ENCODE results near the gene ZNF644.
"Not testable (repeated sequence)": the region's sequence is repeated elsewhere in the genome, so short reads cannot be mapped to it uniquely, and the experiment has no call there.

ZNF644 gene

DNA sequence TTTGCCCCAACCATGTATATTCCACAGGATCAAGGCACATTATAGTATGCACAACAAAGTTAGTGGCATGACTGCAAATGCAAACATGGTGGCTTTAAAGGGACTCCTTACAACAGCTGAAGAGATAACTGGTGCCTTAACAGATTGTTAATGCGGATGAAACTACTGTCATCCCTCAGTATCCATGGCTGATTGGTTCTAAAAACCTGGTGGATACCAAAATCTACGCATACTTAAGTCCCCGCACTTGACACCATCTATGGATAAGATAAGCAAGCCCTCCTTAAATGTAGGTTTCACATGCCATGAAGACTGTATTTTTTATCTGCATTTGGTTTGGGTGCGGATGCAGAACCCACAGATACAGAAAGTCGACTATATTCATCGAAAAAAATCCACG is 73.5 kb downstream of the ZNF644 start:
- no peak overlapping the region for H3K4me3 ChIP-seq (ENCODE audit: low read depth, low read length)
- TF ChIP-seq, protein P1, sequence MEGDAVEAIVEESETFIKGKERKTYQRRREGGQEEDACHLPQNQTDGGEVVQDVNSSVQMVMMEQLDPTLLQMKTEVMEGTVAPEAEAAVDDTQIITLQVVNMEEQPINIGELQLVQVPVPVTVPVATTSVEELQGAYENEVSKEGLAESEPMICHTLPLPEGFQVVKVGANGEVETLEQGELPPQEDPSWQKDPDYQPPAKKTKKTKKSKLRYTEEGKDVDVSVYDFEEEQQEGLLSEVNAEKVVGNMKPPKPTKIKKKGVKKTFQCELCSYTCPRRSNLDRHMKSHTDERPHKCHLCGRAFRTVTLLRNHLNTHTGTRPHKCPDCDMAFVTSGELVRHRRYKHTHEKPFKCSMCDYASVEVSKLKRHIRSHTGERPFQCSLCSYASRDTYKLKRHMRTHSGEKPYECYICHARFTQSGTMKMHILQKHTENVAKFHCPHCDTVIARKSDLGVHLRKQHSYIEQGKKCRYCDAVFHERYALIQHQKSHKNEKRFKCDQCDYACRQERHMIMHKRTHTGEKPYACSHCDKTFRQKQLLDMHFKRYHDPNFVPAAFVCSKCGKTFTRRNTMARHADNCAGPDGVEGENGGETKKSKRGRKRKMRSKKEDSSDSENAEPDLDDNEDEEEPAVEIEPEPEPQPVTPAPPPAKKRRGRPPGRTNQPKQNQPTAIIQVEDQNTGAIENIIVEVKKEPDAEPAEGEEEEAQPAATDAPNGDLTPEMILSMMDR (IDR thresholded peaks at IDR 0.05; ENCODE audit: low read depth, low read length), result no peak

- no peak overlapping the region for H3K4me3 ChIP-seq (ENCODE audit: low read depth, low read length)
- TF ChIP-seq, protein P1 (IDR thresholded peaks at IDR 0.05; ENCODE audit: low read depth, low read length), result no peak
Measured at GRCh38 chr1:90946630-90947029, 75.2 kb downstream of the ZNF644 start.

DNA sequence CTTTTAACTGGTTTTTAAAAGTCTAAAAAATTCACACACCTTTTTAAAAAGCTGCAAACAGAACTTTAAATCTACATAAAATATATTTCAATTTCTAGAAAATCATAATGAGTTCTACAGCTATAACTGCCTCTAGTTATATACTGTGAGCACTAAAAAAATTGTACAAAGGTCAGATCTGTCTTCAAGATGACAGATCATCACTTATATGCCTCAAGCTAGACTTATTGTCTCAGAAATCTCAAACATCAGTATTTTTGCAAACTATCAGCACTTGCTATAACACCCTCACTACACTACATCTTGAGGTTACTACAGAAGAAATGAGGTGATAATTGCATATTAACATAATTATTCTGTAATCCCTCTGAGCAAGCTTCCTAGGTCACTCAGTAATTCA is 76.5 kb downstream of the ZNF644 start:
- TF ChIP-seq, protein P1 (IDR thresholded peaks at IDR 0.05; ENCODE audit: low read depth, low read length), result no peak
- H3K4me3 ChIP-seq (ENCODE audit: low read depth, low read length), result no peak overlapping the region

GRCh38 chr1:90943966-90944365 is 77.9 kb downstream of the ZNF644 start:
- H3K4me3 ChIP-seq (ENCODE audit: low read depth, low read length), result no peak overlapping the region

DNA sequence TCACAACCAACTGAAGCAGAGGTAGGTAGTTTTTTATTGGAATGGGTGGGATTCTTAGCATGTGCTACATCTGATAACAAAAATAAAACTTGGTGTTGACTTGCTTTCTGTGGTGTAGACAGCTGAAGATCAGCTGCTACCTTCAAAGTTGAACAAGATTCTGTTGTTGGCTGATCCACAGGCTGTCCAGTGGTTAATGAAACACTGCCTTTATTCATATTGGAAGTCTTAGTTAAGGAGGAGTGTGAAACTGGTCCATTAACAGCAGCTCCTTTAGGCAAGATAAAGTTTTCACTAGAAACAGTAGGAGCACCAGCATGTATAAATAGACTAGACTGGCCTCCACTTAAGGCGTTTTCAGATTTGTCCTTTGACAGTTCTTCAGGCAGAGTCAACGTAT is 81.1 kb downstream of the ZNF644 start:
- TF ChIP-seq, protein P1 (IDR thresholded peaks at IDR 0.05; ENCODE audit: low read depth, low read length), result no peak
- no peak overlapping the region for H3K4me3 ChIP-seq (ENCODE audit: low read depth, low read length)

More at GRCh38 chr1:90943966-90944365, 77.9 kb downstream of the ZNF644 start:
- TF ChIP-seq, protein P1 (IDR thresholded peaks at IDR 0.05; ENCODE audit: low read depth, low read length), result no peak

- no peak overlapping the region for H3K4me3 ChIP-seq (ENCODE audit: low read depth, low read length)
- TF ChIP-seq, protein P1 (IDR thresholded peaks at IDR 0.05; ENCODE audit: low read depth, low read length), result no peak
Measured at GRCh38 chr1:90936731-90937130, 85.1 kb downstream of the ZNF644 start.

GRCh38 chr1:90936061-90936460 is 85.8 kb downstream of the ZNF644 start:
- TF ChIP-seq, protein P1 (IDR thresholded peaks at IDR 0.05; ENCODE audit: low read depth, low read length), result no peak
- H3K4me3 ChIP-seq (ENCODE audit: low read depth, low read length), result no peak overlapping the region

GRCh38 chr1:90928231-90928630 is 93.6 kb downstream of the ZNF644 start:
- not testable (repeated sequence) for H3K4me3 ChIP-seq (ENCODE audit: low read depth, low read length)

GRCh38 chr1:90927674-90928073 is 94.2 kb downstream of the ZNF644 start:
- not testable (repeated sequence) for H3K4me3 ChIP-seq (ENCODE audit: low read depth, low read length)
